SU-DHL-6 (cell line): ENCODE measurements around the gene STARD10.

ENCODE experiments used
- H2AFZ ChIP-seq: fragments of 200-600 bp; sonication (generic); 2 replicates; pipeline ENCODE4 v1.6.1; 2014; ENCODE audit warnings: low read depth, mild to moderate bottlenecking, moderate library complexity, mixed read lengths, antibody characterized with exemption, low read length; ENCODE audit not compliant: severe bottlenecking
- H3F3A ChIP-seq: fragments of 200-600 bp; shearing (Covaris generic); 2 replicates; pipeline ENCODE4 v1.6.0; 2016; ENCODE audit warnings: antibody characterized with exemption, mild to moderate bottlenecking; ENCODE audit not compliant: insufficient read depth
- H3K27ac ChIP-seq: fragments of 200-600 bp; sonication (generic); 2 replicates; pipeline ENCODE4 v1.5.1; 2016; ENCODE audit warnings: low read depth, mild to moderate bottlenecking, low read length, moderate library complexity, mixed read lengths
- H3K27me3 ChIP-seq: fragments of 200-600 bp; sonication (generic), shearing (Covaris generic); 2 replicates; pipeline ENCODE4 v1.6.0; 2014; ENCODE audit warnings: mild to moderate bottlenecking, low read length
- H3K36me3 ChIP-seq: fragments of 200-600 bp; sonication (generic); 2 replicates; pipeline ENCODE4 v1.6.1; 2014; ENCODE audit warnings: mild to moderate bottlenecking, low read length, mixed read lengths
- H3K4me2 ChIP-seq: fragments of 300-600, 200-600 bp; shearing (Covaris generic), sonication (generic); 2 replicates; pipeline ENCODE4 v1.6.0; 2014; ENCODE audit warnings: low read length, low read depth, mild to moderate bottlenecking; ENCODE audit not compliant: poor library complexity, severe bottlenecking
- H3K4me3 ChIP-seq: fragments of 200-600 bp; sonication (generic); 2 replicates; pipeline ENCODE4 v1.5.1; 2014; ENCODE audit warnings: antibody characterized with exemption, low read length, mild to moderate bottlenecking, mixed read lengths; ENCODE audit not compliant: insufficient read depth, poor library complexity, severe bottlenecking
- H3K79me2 ChIP-seq: fragments of 200-600 bp; sonication (generic); 2 replicates; pipeline ENCODE4 v1.6.1; 2014; ENCODE audit warnings: mild to moderate bottlenecking, low read length, moderate library complexity; ENCODE audit not compliant: insufficient read depth
- H3K9ac ChIP-seq: fragments of 200-600 bp; sonication (generic); 2 replicates; pipeline ENCODE4 v1.7.0; 2014; ENCODE audit warnings: mild to moderate bottlenecking, low read length
- H3K9me2 ChIP-seq: fragments of 200-600 bp; sonication (generic); replicated peaks from 2 replicates; pipeline ENCODE4 v1.6.1; 2014; ENCODE audit warnings: low read length; ENCODE audit not compliant: insufficient read depth
- H3K9me3 ChIP-seq: fragments of 200-600 bp; sonication (generic); 2 replicates; pipeline ENCODE4 v1.6.1; 2014; ENCODE audit warnings: low read length, mixed read lengths; ENCODE audit not compliant: insufficient read depth
- H4K20me1 ChIP-seq: fragments of 200-600 bp; sonication (generic); 2 replicates; pipeline ENCODE4 v1.6.1; 2014; ENCODE audit warnings: low read depth, mild to moderate bottlenecking, antibody characterized with exemption, low read length, moderate library complexity, mixed read lengths
- EZH2phosphoT487 ChIP-seq: fragments of 200-600 bp; sonication (generic), shearing (Covaris generic); conservative IDR thresholded peaks from 2 replicates; pipeline ENCODE4 v1.6.1; 2018; ENCODE audit warnings: mild to moderate bottlenecking, antibody characterized with exemption, low read length, moderate library complexity, mixed read lengths
- TF ChIP-seq, protein P1 (sequence below): fragments of 200-600 bp; sonication (generic); IDR thresholded peaks from one replicate; pipeline ENCODE4 v1.5.1; 2017; ENCODE audit warnings: antibody characterized with exemption, mild to moderate bottlenecking, low read length, moderate library complexity; ENCODE audit not compliant: insufficient read depth, poor library complexity, severe bottlenecking

Gene STARD10

GRCh38 chr11:72722050-72722748 is 71.6 kb downstream of the STARD10 start:
- no peaks in the 10 kb centered on the region for H3K36me3 ChIP-seq
- no peaks in the 10 kb centered on the region for H4K20me1 ChIP-seq
- peak overlapping the region; percentile 78 for H3K9ac ChIP-seq
- H2AFZ ChIP-seq = peak overlapping the region; percentile 83
- H3K4me2 ChIP-seq = peak overlapping the region; percentile 80
- H3F3A ChIP-seq = no peaks in the 10 kb centered on the region
- no peaks in the 10 kb centered on the region for H3K9me3 ChIP-seq
- H3K79me2 ChIP-seq = peaks cover 46% of the 10 kb centered on the region
- peak overlapping the region; percentile 67 for H3K4me3 ChIP-seq
- peak overlapping the region; percentile 69 for H3K27ac ChIP-seq
- TF ChIP-seq, protein P1, sequence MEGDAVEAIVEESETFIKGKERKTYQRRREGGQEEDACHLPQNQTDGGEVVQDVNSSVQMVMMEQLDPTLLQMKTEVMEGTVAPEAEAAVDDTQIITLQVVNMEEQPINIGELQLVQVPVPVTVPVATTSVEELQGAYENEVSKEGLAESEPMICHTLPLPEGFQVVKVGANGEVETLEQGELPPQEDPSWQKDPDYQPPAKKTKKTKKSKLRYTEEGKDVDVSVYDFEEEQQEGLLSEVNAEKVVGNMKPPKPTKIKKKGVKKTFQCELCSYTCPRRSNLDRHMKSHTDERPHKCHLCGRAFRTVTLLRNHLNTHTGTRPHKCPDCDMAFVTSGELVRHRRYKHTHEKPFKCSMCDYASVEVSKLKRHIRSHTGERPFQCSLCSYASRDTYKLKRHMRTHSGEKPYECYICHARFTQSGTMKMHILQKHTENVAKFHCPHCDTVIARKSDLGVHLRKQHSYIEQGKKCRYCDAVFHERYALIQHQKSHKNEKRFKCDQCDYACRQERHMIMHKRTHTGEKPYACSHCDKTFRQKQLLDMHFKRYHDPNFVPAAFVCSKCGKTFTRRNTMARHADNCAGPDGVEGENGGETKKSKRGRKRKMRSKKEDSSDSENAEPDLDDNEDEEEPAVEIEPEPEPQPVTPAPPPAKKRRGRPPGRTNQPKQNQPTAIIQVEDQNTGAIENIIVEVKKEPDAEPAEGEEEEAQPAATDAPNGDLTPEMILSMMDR = no peak
- no peak for TF ChIP-seq EZH2phosphoT487
- no peaks in the 10 kb centered on the region for H3K27me3 ChIP-seq
- H3K9me2 ChIP-seq = no peaks in the 10 kb centered on the region

DNA sequence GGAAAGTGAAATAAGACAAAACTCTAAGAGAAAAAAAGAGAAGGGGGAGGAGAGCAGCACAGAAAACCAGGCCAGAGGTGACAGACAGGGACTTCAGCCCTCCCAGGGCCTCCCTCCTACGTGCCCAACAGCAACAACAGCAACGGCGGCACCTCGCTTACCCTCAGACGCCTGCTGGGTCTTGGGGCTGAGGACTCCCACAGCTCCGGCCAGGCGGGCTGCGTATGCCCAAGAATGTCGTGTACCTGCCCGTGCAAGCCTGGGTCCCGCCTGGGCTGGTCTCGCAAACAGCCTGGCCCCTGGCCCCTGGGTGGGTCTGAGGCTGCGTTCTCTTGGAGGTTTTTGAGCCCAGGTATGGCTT is 72.2 kb downstream of the STARD10 start:
- Histone ChIP-seq H3K27me3 (no peaks in the 10 kb centered on the region), H3K4me3 (peak overlapping the region; percentile 67), H3K9me3 (no peaks in the 10 kb centered on the region), H2AFZ (no peak overlapping the region), H3K27ac (peak overlapping the region; percentile 69), H3F3A (no peaks in the 10 kb centered on the region), H4K20me1 (no peaks in the 10 kb centered on the region), H3K36me3 (no peaks in the 10 kb centered on the region), H3K9me2 (no peaks in the 10 kb centered on the region), H3K79me2 (peaks cover 49% of the 10 kb centered on the region), H3K4me2 (peak overlapping the region; percentile 80), H3K9ac (peak overlapping the region; percentile 78)
- TF ChIP-seq, protein P1 = no peak
- TF ChIP-seq EZH2phosphoT487 = no peak

DNA sequence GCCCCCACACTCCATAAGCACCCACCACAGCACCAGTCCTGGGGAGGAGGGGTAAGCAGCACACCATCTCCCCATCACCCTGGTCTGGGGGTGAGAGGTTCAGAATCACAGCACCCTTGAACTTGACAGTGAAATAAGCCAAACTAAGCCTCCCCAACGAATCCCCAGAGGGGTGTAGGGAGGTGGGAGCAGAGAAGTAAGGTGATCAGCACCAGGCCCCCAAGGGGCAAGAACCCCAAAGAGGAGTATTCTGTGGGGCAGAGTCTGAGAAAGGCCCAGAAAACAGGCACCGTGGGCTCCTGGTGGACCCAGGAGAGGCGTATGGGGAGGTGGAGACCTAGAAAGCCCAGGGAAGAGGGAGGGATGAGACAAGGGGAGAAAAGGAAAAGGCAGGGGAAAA is 72.6 kb downstream of the STARD10 start:
- H3K9me3 ChIP-seq = no peaks in the 10 kb centered on the region
- TF ChIP-seq, protein P1 = no peak
- peaks cover 49% of the 10 kb centered on the region for H3K79me2 ChIP-seq
- H3K9ac ChIP-seq = peak overlapping the region; percentile 78
- H3F3A ChIP-seq = no peaks in the 10 kb centered on the region
- no peaks in the 10 kb centered on the region for H3K36me3 ChIP-seq
- H3K4me3 ChIP-seq = peak overlapping the region; percentile 67
- no peak overlapping the region for H2AFZ ChIP-seq
- no peaks in the 10 kb centered on the region for H3K9me2 ChIP-seq
- peak overlapping the region; percentile 80 for H3K4me2 ChIP-seq
- H4K20me1 ChIP-seq = no peaks in the 10 kb centered on the region
- no peaks in the 10 kb centered on the region for H3K27me3 ChIP-seq
- peak overlapping the region; percentile 69 for H3K27ac ChIP-seq
